Endodermal cell (in vitro differentiated cells): ENCODE data around the gene ANKH. TPM values are rescaled to one million over a fixed set of nuclear protein-coding genes. Genes with fewer than 3 reads are reported as not detected.

Experiments
- DNase-seq: peaks from one replicate; pipeline ENCODE4 v3.0.0-alpha.2; 2017
- H3K27ac ChIP-seq: 2 replicates; pipeline ENCODE4 v1.5.1; 2013; ENCODE audit warnings: mild to moderate bottlenecking, low read depth, low read length, moderate library complexity
- H3K27me3 ChIP-seq: 2 replicates; pipeline ENCODE4 v1.6.1; 2013; ENCODE audit warnings: mild to moderate bottlenecking, low read length, moderate library complexity; ENCODE audit not compliant: insufficient read depth, control insufficient read depth, poor library complexity, severe bottlenecking
- H3K36me3 ChIP-seq: 2 replicates; pipeline ENCODE4 v1.7.0; 2013; ENCODE audit warnings: mild to moderate bottlenecking, low read length, moderate library complexity; ENCODE audit not compliant: control insufficient read depth, insufficient read depth
- H3K4me1 ChIP-seq: one replicate; pipeline ENCODE4 v1.7.0; 2013; ENCODE audit warnings: low read length; ENCODE audit not compliant: control insufficient read depth, insufficient read depth
- H3K4me3 ChIP-seq: 2 replicates; pipeline ENCODE4 v1.5.1; 2013; ENCODE audit warnings: mild to moderate bottlenecking, low read length, moderate library complexity
- H3K9ac ChIP-seq: 2 replicates; pipeline ENCODE4 v1.6.1; 2013; ENCODE audit warnings: mild to moderate bottlenecking, low read length, moderate library complexity; ENCODE audit not compliant: poor library complexity, severe bottlenecking; ENCODE audit errors: extremely low read depth
- H3K9me3 ChIP-seq: 2 replicates; pipeline ENCODE4 v1.6.1; 2013; ENCODE audit warnings: mild to moderate bottlenecking, low read length, moderate library complexity; ENCODE audit not compliant: control insufficient read depth
- H3K27ac Mint-ChIP-seq: 2 replicates; pipeline ENCODE4 v1.8.0; 2020; ENCODE audit warnings: mixed read lengths
- H3K27me3 Mint-ChIP-seq: 2 replicates; pipeline ENCODE4 v1.8.0; 2021; ENCODE audit warnings: mild to moderate bottlenecking, mixed read lengths; ENCODE audit not compliant: insufficient read depth
- H3K36me3 Mint-ChIP-seq: 2 replicates; pipeline ENCODE4 v1.8.0; 2020; ENCODE audit warnings: low read depth, mixed read lengths
- H3K4me1 Mint-ChIP-seq: 2 replicates; pipeline ENCODE4 v1.8.0; 2020; ENCODE audit warnings: mixed read lengths
- H3K4me3 Mint-ChIP-seq: 2 replicates; pipeline ENCODE4 v1.8.0; 2020; ENCODE audit warnings: mild to moderate bottlenecking, moderate library complexity, mixed read lengths
- H3K9me3 Mint-ChIP-seq: 2 replicates; pipeline ENCODE4 v1.8.0; 2020; ENCODE audit warnings: mild to moderate bottlenecking, mixed read lengths
- WGBS, 2 experiments: methylation state at CpG; one replicate each; pipeline versions ENCODE4 v1.1.5 to v1.1.7; 2013; ENCODE audit warnings: missing lambda C conversion rate in 2 of 2, mixed read lengths in 1 of 2; ENCODE audit not compliant: insufficient coverage in 1 of 2, insufficient read length in 1 of 2; 5-methylcytosine and 5-hydroxymethylcytosine counted together
- total RNA-seq, 2 donors: library from RNA; stranded (reverse); fragmentation: NEBNext Ultra II Directional in 1 of 2; extraction: Animal tissue kit (Norgen Biotek cat#: 25700) in 1 of 2; gene quantifications; 2 replicates in 1 of 2; 3 replicates in 1 of 2; pipeline ENCODE4 v1.2.1, GENCODE V29; 2021
- TF ChIP-seq, protein P1 (sequence below): fragments of 200-600 bp; sonication (generic); conservative IDR thresholded peaks from 2 replicates; pipeline ENCODE4 v1.5.0; 2021; ENCODE audit warnings: antibody characterized with exemption, mild to moderate bottlenecking

ANKH gene
- total RNA-seq, 2 donors from 2014 or later = 26.5 to 43.4 TPM

DNA sequence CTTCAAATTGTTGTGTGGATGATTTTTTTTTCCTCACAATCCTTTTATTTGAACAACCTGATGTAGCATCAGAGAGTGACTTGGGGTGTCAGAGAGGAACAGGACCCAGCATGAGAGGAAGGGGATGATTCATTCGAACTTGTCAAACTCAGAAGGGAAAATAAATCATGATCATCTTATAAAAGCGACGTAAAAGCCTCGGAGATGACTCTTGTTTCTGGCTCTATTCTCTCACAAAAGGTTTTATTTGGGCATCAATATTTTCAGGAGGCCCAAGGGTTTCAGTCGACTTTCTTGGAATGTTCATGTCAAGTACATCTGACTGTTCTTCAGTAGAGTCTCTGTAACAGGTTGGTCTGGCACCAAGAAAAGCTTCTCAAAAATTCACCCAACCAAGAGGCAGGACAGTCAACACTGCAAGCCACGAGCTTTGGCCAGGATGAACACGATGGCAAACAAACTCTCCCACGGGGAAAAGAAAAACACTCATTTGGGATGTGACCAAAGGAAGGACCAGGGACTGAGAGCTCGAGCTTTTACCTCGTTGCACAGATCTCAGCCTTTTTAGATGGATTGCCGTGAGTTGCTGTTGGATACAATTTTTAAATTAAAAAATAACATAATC, 55.1 kb downstream of the ANKH start:
- Mint-ChIP-seq H3K36me3 (no peaks in the 10 kb centered on the region), H3K9me3 (no peaks in the 10 kb centered on the region), H3K27ac (no peak overlapping the region), H3K27me3 (no peaks in the 10 kb centered on the region), H3K4me3 (no peak overlapping the region), H3K4me1 (peaks cover 3% of the 10 kb centered on the region)
- no peaks in the 10 kb centered on the region for H3K36me3 ChIP-seq
- H3K9me3 ChIP-seq = no peaks in the 10 kb centered on the region
- H3K27me3 ChIP-seq = no peaks in the 10 kb centered on the region
- WGBS, 2 experiments = 92% methylated on average over 9 to 11 of the region's 11 CpGs
- no peak for DNase-seq
- TF ChIP-seq, protein P1, sequence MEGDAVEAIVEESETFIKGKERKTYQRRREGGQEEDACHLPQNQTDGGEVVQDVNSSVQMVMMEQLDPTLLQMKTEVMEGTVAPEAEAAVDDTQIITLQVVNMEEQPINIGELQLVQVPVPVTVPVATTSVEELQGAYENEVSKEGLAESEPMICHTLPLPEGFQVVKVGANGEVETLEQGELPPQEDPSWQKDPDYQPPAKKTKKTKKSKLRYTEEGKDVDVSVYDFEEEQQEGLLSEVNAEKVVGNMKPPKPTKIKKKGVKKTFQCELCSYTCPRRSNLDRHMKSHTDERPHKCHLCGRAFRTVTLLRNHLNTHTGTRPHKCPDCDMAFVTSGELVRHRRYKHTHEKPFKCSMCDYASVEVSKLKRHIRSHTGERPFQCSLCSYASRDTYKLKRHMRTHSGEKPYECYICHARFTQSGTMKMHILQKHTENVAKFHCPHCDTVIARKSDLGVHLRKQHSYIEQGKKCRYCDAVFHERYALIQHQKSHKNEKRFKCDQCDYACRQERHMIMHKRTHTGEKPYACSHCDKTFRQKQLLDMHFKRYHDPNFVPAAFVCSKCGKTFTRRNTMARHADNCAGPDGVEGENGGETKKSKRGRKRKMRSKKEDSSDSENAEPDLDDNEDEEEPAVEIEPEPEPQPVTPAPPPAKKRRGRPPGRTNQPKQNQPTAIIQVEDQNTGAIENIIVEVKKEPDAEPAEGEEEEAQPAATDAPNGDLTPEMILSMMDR = no peak
- H3K27ac ChIP-seq = no peak overlapping the region
- H3K9ac ChIP-seq = no peak overlapping the region
- H3K4me1 ChIP-seq = no peaks in the 10 kb centered on the region
- H3K4me3 ChIP-seq = no peak overlapping the region

- no peak overlapping the region for H3K4me3 Mint-ChIP-seq
- no peaks in the 10 kb centered on the region for H3K27me3 Mint-ChIP-seq
- H3K9me3 Mint-ChIP-seq = no peaks in the 10 kb centered on the region
- H3K9ac ChIP-seq = no peak overlapping the region
- TF ChIP-seq, protein P1 = no peak
- 88 to 95% methylated on average over 2 to 3 of the region's 3 CpGs for WGBS, 2 experiments
- DNase-seq = no peak
- H3K9me3 ChIP-seq = no peaks in the 10 kb centered on the region
- no peaks in the 10 kb centered on the region for H3K27me3 ChIP-seq
- H3K4me1 ChIP-seq = no peaks in the 10 kb centered on the region
- peaks cover 2% of the 10 kb centered on the region for H3K36me3 Mint-ChIP-seq
- H3K4me3 ChIP-seq = no peak overlapping the region
- H3K27ac ChIP-seq = no peak overlapping the region
- H3K27ac Mint-ChIP-seq = no peak overlapping the region
- no peaks in the 10 kb centered on the region for H3K36me3 ChIP-seq
- H3K4me1 Mint-ChIP-seq = no peaks in the 10 kb centered on the region
Observed at GRCh38 chr5:14813747-14814146, 57.8 kb downstream of the ANKH start.

DNA sequence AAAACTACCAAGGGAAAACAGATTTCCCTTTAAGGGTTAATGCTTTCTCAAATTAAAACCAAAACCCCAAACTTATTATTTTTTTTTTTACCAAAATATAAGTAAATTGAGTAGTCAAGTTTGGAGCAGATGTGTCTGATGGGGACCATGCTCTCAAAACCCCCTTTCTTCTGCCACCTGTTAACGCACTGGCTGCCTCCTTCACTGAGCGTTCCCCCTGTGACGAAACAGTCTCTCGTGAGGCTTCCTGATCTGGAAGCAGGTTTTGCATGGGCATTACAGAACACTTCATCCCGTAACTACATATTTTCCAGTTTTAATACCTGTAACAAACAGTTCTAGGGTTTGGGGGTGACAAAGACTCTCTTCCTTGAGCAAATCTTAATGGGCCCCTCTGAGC, 59.4 kb downstream of the ANKH start:
- no peak overlapping the region for H3K9ac ChIP-seq
- TF ChIP-seq, protein P1 = no peak
- H3K9me3 Mint-ChIP-seq = no peaks in the 10 kb centered on the region
- no peak for DNase-seq
- no peaks in the 10 kb centered on the region for H3K27me3 ChIP-seq
- H3K36me3 ChIP-seq = no peaks in the 10 kb centered on the region
- no peaks in the 10 kb centered on the region for H3K9me3 ChIP-seq
- H3K27ac ChIP-seq = no peak overlapping the region
- no peaks in the 10 kb centered on the region for H3K4me1 Mint-ChIP-seq
- H3K36me3 Mint-ChIP-seq = peaks cover 2% of the 10 kb centered on the region
- 94 to 95% methylated on average over 3 to 5 of the region's 5 CpGs for WGBS, 2 experiments
- H3K4me1 ChIP-seq = no peaks in the 10 kb centered on the region
- H3K4me3 ChIP-seq = no peak overlapping the region
- no peak overlapping the region for H3K27ac Mint-ChIP-seq
- H3K4me3 Mint-ChIP-seq = no peak overlapping the region
- H3K27me3 Mint-ChIP-seq = no peaks in the 10 kb centered on the region
